Astrocyte (in vitro differentiated cells and primary cell): ENCODE results near the gene FBXL4.

Experiments
- CTCF ChIP-seq: IDR thresholded peaks from 2 replicates; pipeline ENCODE4 v1.5.1; 2011; ENCODE audit warnings: low read depth, mild to moderate bottlenecking, inconsistent platforms, low read length, moderate library complexity; ENCODE audit not compliant: insufficient read depth
- EZH2 ChIP-seq: IDR thresholded peaks from 2 replicates; pipeline ENCODE4 v1.6.1; 2012; ENCODE audit warnings: mild to moderate bottlenecking, low read length, inconsistent platforms; ENCODE audit not compliant: insufficient read depth

- no peak for TF ChIP-seq CTCF
- TF ChIP-seq EZH2: no peak
Observed at GRCh38 chr6:98980819-98981218, 33.1 kb upstream of the FBXL4 start.
